Endodermal cell (in vitro differentiated cells): Measurements from ENCODE around the gene SPPL3. TPM values are rescaled to one million over a fixed set of nuclear protein-coding genes. Genes with fewer than 3 reads are reported as not detected.

Experiments used
- DNase-seq: peaks from one replicate; pipeline ENCODE4 v3.0.0-alpha.2; 2017
- H3K27ac ChIP-seq: 2 replicates; pipeline ENCODE4 v1.5.1; 2013; ENCODE audit warnings: mild to moderate bottlenecking, low read depth, low read length, moderate library complexity
- H3K27me3 ChIP-seq: 2 replicates; pipeline ENCODE4 v1.6.1; 2013; ENCODE audit warnings: mild to moderate bottlenecking, low read length, moderate library complexity; ENCODE audit not compliant: insufficient read depth, control insufficient read depth, poor library complexity, severe bottlenecking
- H3K36me3 ChIP-seq: 2 replicates; pipeline ENCODE4 v1.7.0; 2013; ENCODE audit warnings: mild to moderate bottlenecking, low read length, moderate library complexity; ENCODE audit not compliant: control insufficient read depth, insufficient read depth
- H3K4me1 ChIP-seq: one replicate; pipeline ENCODE4 v1.7.0; 2013; ENCODE audit warnings: low read length; ENCODE audit not compliant: control insufficient read depth, insufficient read depth
- H3K4me3 ChIP-seq: 2 replicates; pipeline ENCODE4 v1.5.1; 2013; ENCODE audit warnings: mild to moderate bottlenecking, low read length, moderate library complexity
- H3K9ac ChIP-seq: 2 replicates; pipeline ENCODE4 v1.6.1; 2013; ENCODE audit warnings: mild to moderate bottlenecking, low read length, moderate library complexity; ENCODE audit not compliant: poor library complexity, severe bottlenecking; ENCODE audit errors: extremely low read depth
- H3K9me3 ChIP-seq: 2 replicates; pipeline ENCODE4 v1.6.1; 2013; ENCODE audit warnings: mild to moderate bottlenecking, low read length, moderate library complexity; ENCODE audit not compliant: control insufficient read depth
- H3K27ac Mint-ChIP-seq: 2 replicates; pipeline ENCODE4 v1.8.0; 2020; ENCODE audit warnings: mixed read lengths
- H3K27me3 Mint-ChIP-seq: 2 replicates; pipeline ENCODE4 v1.8.0; 2021; ENCODE audit warnings: mild to moderate bottlenecking, mixed read lengths; ENCODE audit not compliant: insufficient read depth
- H3K36me3 Mint-ChIP-seq: 2 replicates; pipeline ENCODE4 v1.8.0; 2020; ENCODE audit warnings: low read depth, mixed read lengths
- H3K4me1 Mint-ChIP-seq: 2 replicates; pipeline ENCODE4 v1.8.0; 2020; ENCODE audit warnings: mixed read lengths
- H3K4me3 Mint-ChIP-seq: 2 replicates; pipeline ENCODE4 v1.8.0; 2020; ENCODE audit warnings: mild to moderate bottlenecking, moderate library complexity, mixed read lengths
- H3K9me3 Mint-ChIP-seq: 2 replicates; pipeline ENCODE4 v1.8.0; 2020; ENCODE audit warnings: mild to moderate bottlenecking, mixed read lengths
- WGBS, 2 experiments: methylation state at CpG; one replicate each; pipeline versions ENCODE4 v1.1.5 to v1.1.7; 2013; ENCODE audit warnings: missing lambda C conversion rate in 2 of 2, mixed read lengths in 1 of 2; ENCODE audit not compliant: insufficient coverage in 1 of 2, insufficient read length in 1 of 2; 5-methylcytosine and 5-hydroxymethylcytosine counted together
- total RNA-seq, 2 donors: library from RNA; stranded (reverse); fragmentation: NEBNext Ultra II Directional in 1 of 2; extraction: Animal tissue kit (Norgen Biotek cat#: 25700) in 1 of 2; gene quantifications; 2 replicates in 1 of 2; 3 replicates in 1 of 2; pipeline ENCODE4 v1.2.1, GENCODE V29; 2021
- TF ChIP-seq, protein P1 (sequence below): fragments of 200-600 bp; sonication (generic); conservative IDR thresholded peaks from 2 replicates; pipeline ENCODE4 v1.5.0; 2021; ENCODE audit warnings: antibody characterized with exemption, mild to moderate bottlenecking

Gene SPPL3
- total RNA-seq, 2 donors from 2014 or later, result 41.1 to 46.8 TPM

DNA sequence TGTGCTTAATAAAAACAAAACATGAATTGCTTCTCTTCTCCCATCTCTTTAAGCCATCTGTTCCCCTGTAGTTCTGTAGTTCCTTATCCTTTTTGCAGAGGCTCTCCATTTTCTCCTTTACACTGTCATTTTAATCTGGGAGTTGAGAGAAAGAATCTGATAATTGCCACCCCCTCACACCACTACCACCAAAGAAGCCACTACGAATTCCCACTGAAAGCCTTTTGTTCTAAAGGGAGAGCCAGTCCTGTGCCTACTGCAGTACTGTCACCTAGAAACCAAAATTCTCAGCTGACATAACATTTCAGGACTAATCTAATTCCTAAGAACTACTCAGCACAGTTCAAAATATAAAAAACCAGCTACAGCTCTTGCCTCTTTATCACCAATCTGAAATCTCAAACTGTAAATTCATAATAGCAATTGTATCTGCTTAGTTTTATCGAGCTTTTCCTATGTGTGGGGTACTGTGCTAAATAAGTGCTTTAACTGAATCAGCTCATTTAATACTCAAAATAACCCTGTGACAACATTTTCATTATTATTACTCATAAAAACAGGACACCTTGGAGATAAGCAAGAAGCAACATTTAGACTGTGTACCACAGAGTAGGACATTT is 72.4 kb downstream of the SPPL3 start:
- no peaks in the 10 kb centered on the region for H3K36me3 ChIP-seq
- TF ChIP-seq, protein P1, sequence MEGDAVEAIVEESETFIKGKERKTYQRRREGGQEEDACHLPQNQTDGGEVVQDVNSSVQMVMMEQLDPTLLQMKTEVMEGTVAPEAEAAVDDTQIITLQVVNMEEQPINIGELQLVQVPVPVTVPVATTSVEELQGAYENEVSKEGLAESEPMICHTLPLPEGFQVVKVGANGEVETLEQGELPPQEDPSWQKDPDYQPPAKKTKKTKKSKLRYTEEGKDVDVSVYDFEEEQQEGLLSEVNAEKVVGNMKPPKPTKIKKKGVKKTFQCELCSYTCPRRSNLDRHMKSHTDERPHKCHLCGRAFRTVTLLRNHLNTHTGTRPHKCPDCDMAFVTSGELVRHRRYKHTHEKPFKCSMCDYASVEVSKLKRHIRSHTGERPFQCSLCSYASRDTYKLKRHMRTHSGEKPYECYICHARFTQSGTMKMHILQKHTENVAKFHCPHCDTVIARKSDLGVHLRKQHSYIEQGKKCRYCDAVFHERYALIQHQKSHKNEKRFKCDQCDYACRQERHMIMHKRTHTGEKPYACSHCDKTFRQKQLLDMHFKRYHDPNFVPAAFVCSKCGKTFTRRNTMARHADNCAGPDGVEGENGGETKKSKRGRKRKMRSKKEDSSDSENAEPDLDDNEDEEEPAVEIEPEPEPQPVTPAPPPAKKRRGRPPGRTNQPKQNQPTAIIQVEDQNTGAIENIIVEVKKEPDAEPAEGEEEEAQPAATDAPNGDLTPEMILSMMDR, result no peak
- WGBS, 2 experiments, result 31% methylated on average over 1 of the region's 2 CpGs; no CpG with 5 or more reads in 1 of the 2 experiments
- DNase-seq, result no peak
- H3K27ac ChIP-seq, result no peak overlapping the region
- Mint-ChIP-seq H3K36me3 (no peaks in the 10 kb centered on the region), H3K27me3 (no peaks in the 10 kb centered on the region), H3K4me3 (no peak overlapping the region), H3K27ac (no peak overlapping the region), H3K4me1 (peaks cover 19% of the 10 kb centered on the region), H3K9me3 (peaks cover 3% of the 10 kb centered on the region)
- no peaks in the 10 kb centered on the region for H3K27me3 ChIP-seq
- peaks cover 9% of the 10 kb centered on the region for H3K9me3 ChIP-seq
- H3K9ac ChIP-seq, result no peak overlapping the region
- peaks cover 5% of the 10 kb centered on the region for H3K4me1 ChIP-seq
- peak overlapping the region; percentile 32 for H3K4me3 ChIP-seq

DNA sequence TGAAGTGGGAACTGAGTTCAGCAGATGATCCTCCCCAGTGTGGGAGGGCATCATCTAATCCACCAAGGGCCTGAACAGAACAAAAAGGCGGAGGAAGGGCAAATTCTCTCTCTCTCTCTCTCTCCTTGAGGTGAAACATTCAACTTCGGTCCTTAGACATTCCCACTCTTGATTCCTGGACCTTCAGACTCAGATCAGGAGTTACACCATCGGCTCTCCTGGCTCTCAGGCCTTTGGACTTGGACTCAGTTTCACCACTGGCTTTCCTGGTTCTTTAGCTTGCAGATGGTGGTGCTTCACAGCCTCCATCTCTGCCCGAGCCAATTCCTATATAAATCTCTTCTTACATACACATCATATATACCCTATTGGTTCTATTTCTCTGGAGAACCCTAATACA is 73.2 kb downstream of the SPPL3 start:
- no peak for DNase-seq
- WGBS, 2 experiments, result 90 to 92% methylated on average over 4 of the region's 4 CpGs
- H3K27ac Mint-ChIP-seq, result no peak overlapping the region
- H3K9me3 Mint-ChIP-seq, result peaks cover 3% of the 10 kb centered on the region
- Histone ChIP-seq H3K27ac (no peak overlapping the region), H3K27me3 (no peaks in the 10 kb centered on the region), H3K9ac (no peak overlapping the region), H3K9me3 (peaks cover 9% of the 10 kb centered on the region), H3K36me3 (no peaks in the 10 kb centered on the region), H3K4me1 (peaks cover 5% of the 10 kb centered on the region), H3K4me3 (peak overlapping the region; percentile 32)
- H3K36me3 Mint-ChIP-seq, result no peaks in the 10 kb centered on the region
- no peak overlapping the region for H3K4me3 Mint-ChIP-seq
- peaks cover 17% of the 10 kb centered on the region for H3K4me1 Mint-ChIP-seq
- TF ChIP-seq, protein P1, result no peak
- no peaks in the 10 kb centered on the region for H3K27me3 Mint-ChIP-seq

DNA sequence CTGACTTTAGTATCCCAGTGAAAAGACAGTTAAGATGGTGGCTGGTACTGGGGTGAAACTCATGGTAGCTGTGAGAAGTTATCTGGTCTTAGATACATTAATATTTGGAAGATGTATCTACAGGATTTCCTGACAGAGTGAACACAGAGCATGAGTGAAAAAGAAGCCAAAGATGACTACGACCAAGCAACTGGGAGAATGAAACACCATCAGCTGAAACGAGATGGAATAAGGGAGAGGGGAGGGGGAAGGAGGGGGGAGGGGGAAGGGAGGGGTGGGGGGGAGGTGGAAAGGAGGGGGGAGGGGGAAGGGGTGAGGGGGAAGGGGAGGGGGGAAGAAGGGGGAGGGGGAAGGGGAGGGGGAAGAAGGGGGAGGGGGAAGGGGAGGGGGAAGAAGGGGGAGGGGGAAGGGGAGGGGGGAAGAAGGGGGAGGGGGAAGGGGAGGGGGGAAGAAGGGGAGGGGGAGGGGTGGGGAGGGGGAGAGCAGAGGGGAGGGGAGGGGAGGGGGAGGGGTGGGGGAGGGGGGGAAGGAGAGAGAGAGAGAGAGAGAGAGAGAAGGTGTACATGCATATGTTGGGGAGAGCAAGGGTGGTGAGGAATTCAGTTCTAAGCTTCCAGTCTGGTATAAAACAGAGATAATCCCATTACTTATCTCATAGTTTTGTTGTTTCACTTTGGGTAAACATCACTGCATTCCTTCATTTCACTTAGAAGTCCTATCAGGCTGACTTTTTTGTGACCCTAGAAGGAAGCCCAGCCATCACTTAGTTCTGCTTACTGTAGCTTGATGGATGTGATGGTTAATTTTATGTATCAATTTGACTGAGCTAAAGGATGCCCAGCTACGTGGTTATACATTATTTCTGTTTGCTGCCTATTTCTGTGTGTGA is 73.9 kb downstream of the SPPL3 start:
- H3K4me1 ChIP-seq, result peaks cover 5% of the 10 kb centered on the region
- DNase-seq, result no peak
- Mint-ChIP-seq H3K4me1 (peaks cover 22% of the 10 kb centered on the region), H3K36me3 (no peaks in the 10 kb centered on the region), H3K9me3 (peaks cover 3% of the 10 kb centered on the region), H3K27ac (no peak overlapping the region), H3K4me3 (no peak overlapping the region), H3K27me3 (no peaks in the 10 kb centered on the region)
- H3K9me3 ChIP-seq, result peaks cover 9% of the 10 kb centered on the region
- no peaks in the 10 kb centered on the region for H3K27me3 ChIP-seq
- H3K4me3 ChIP-seq, result peak overlapping the region; percentile 32
- H3K36me3 ChIP-seq, result no peaks in the 10 kb centered on the region
- no peak overlapping the region for H3K9ac ChIP-seq
- no peak overlapping the region for H3K27ac ChIP-seq
- 94 to 100% methylated on average over 1 to 2 of the region's 3 CpGs for WGBS, 2 experiments
- TF ChIP-seq, protein P1, result no peak
